ENCODE data around the gene FKBP11. TPM values are rescaled to one million over a fixed set of nuclear protein-coding genes. Genes with fewer than 3 reads are reported as not detected.

FKBP11 gene
- total RNA-seq, 1 experiment from 2014 or later = 22.0 TPM

GRCh38 chr12:48933664-48934311 lies 8.5 kb upstream of the FKBP11 start:
- Histone ChIP-seq H3K4me3 (ENCODE audit: low read length) (no peak overlapping the region), H4K20me1 (ENCODE audit: insufficient read depth, low read depth, low read length) (peaks cover 6% of the 10 kb centered on the region; the same call in 1 of the 2 replicates)

GRCh38 chr12:48932878-48933277 lies 7.6 kb upstream of the FKBP11 start:
- H3K36me3 ChIP-seq (ENCODE audit: insufficient read depth, low read length) = peaks cover 35% of the 10 kb centered on the region; the same call in 1 of the 2 replicates
- H3K4me2 ChIP-seq (ENCODE audit: low read depth, low read length, poor library complexity, severe bottlenecking) = no peak overlapping the region
- no peaks in the 10 kb centered on the region for H3K9me3 ChIP-seq (ENCODE audit: low read length)
- no peak overlapping the region for H3K27ac ChIP-seq (ENCODE audit: low read length)
- peaks cover 6% of the 10 kb centered on the region; the same call in 1 of the 2 replicates for H4K20me1 ChIP-seq (ENCODE audit: insufficient read depth, low read depth, low read length)
- no peak overlapping the region for H2AFZ ChIP-seq (ENCODE audit: low read length)
- DNase-seq = no peak
- 0 out of 2 replicates have a peak, but pooled peaks cover 3% of the 10 kb centered on the region for H3K79me2 ChIP-seq (ENCODE audit: low read length)
- H3K27me3 ChIP-seq (ENCODE audit: low read length) = no peaks in the 10 kb centered on the region
- no peaks in the 10 kb centered on the region for H3K4me1 ChIP-seq (ENCODE audit: low read length)
- no peak overlapping the region for H3K4me3 ChIP-seq (ENCODE audit: low read length)
- no peak overlapping the region for H3K9ac ChIP-seq (ENCODE audit: low read length)
- H3K9me2 ChIP-seq (replicated peaks; ENCODE audit: insufficient read depth, low read length) = no peaks in the 10 kb centered on the region

More at GRCh38 chr12:48933664-48934311, 8.5 kb upstream of the FKBP11 start:
- no peaks in the 10 kb centered on the region for H3K27me3 ChIP-seq (ENCODE audit: low read length)
- H3K9me2 ChIP-seq (replicated peaks; ENCODE audit: insufficient read depth, low read length) = no peaks in the 10 kb centered on the region
- H2AFZ ChIP-seq (ENCODE audit: low read length) = no peak overlapping the region
- no peak overlapping the region for H3K4me2 ChIP-seq (ENCODE audit: low read depth, low read length, poor library complexity, severe bottlenecking)
- DNase-seq = no peak
- 0 out of 2 replicates have a peak, but pooled peaks cover 3% of the 10 kb centered on the region for H3K79me2 ChIP-seq (ENCODE audit: low read length)
- no peak overlapping the region for H3K27ac ChIP-seq (ENCODE audit: low read length)
- H3K36me3 ChIP-seq (ENCODE audit: insufficient read depth, low read length) = peaks cover 35% of the 10 kb centered on the region; the same call in 1 of the 2 replicates
- H3K9ac ChIP-seq (ENCODE audit: low read length) = no peak overlapping the region
- no peaks in the 10 kb centered on the region for H3K4me1 ChIP-seq (ENCODE audit: low read length)
- H3K9me3 ChIP-seq (ENCODE audit: low read length) = no peaks in the 10 kb centered on the region

GRCh38 chr12:48930475-48930874 lies 5.2 kb upstream of the FKBP11 start:
- H4K20me1 ChIP-seq (ENCODE audit: insufficient read depth, low read depth, low read length) = no peaks in the 10 kb centered on the region
- H3K36me3 ChIP-seq (ENCODE audit: insufficient read depth, low read length) = peaks cover 29% of the 10 kb centered on the region; the same call in 1 of the 2 replicates
- H3K4me1 ChIP-seq (ENCODE audit: low read length) = peaks cover 6% of the 10 kb centered on the region
- no peak overlapping the region for H3K4me3 ChIP-seq (ENCODE audit: low read length)
- DNase-seq = no peak
- no peaks in the 10 kb centered on the region for H3K9me2 ChIP-seq (replicated peaks; ENCODE audit: insufficient read depth, low read length)
- no peak overlapping the region for H2AFZ ChIP-seq (ENCODE audit: low read length)
- H3K27me3 ChIP-seq (ENCODE audit: low read length) = no peaks in the 10 kb centered on the region
- 0 out of 2 replicates have a peak, but pooled peaks cover 3% of the 10 kb centered on the region for H3K79me2 ChIP-seq (ENCODE audit: low read length)
- no peak overlapping the region for H3K9ac ChIP-seq (ENCODE audit: low read length)
- no peaks in the 10 kb centered on the region for H3K9me3 ChIP-seq (ENCODE audit: low read length)
- no peak overlapping the region for H3K4me2 ChIP-seq (ENCODE audit: low read depth, low read length, poor library complexity, severe bottlenecking)
- no peak overlapping the region for H3K27ac ChIP-seq (ENCODE audit: low read length)

- Histone ChIP-seq H3K27me3 (ENCODE audit: low read length) (no peaks in the 10 kb centered on the region), H3K36me3 (ENCODE audit: insufficient read depth, low read length) (peaks cover 26% of the 10 kb centered on the region; the same call in 1 of the 2 replicates), H3K4me1 (ENCODE audit: low read length) (peaks cover 6% of the 10 kb centered on the region), H2AFZ (ENCODE audit: low read length) (no peak overlapping the region), H3K9me3 (ENCODE audit: low read length) (no peaks in the 10 kb centered on the region), H3K27ac (ENCODE audit: low read length) (no peak overlapping the region), H4K20me1 (ENCODE audit: insufficient read depth, low read depth, low read length) (no peaks in the 10 kb centered on the region), H3K79me2 (ENCODE audit: low read length) (0 out of 2 replicates have a peak, but pooled peaks cover 3% of the 10 kb centered on the region), H3K4me2 (ENCODE audit: low read depth, low read length, poor library complexity, severe bottlenecking) (no peak overlapping the region), H3K9me2 (replicated peaks; ENCODE audit: insufficient read depth, low read length) (no peaks in the 10 kb centered on the region), H3K9ac (ENCODE audit: low read length) (no peak overlapping the region), H3K4me3 (ENCODE audit: low read length) (no peak overlapping the region)
- no peak for DNase-seq
Measured at GRCh38 chr12:48929551-48929950, 4.3 kb upstream of the FKBP11 start.

GRCh38 chr12:48927261-48927660 lies 2.0 kb upstream of the FKBP11 start:
- DNase-seq = no peak
- Histone ChIP-seq H3K9me2 (replicated peaks; ENCODE audit: insufficient read depth, low read length) (no peaks in the 10 kb centered on the region), H3K27ac (ENCODE audit: low read length) (no peak overlapping the region), H3K9ac (ENCODE audit: low read length) (no peak overlapping the region), H3K9me3 (ENCODE audit: low read length) (no peaks in the 10 kb centered on the region), H2AFZ (ENCODE audit: low read length) (no peak overlapping the region), H3K27me3 (ENCODE audit: low read length) (no peaks in the 10 kb centered on the region), H3K79me2 (ENCODE audit: low read length) (peaks cover 4% of the 10 kb centered on the region; the same call in 1 of the 2 replicates), H3K36me3 (ENCODE audit: insufficient read depth, low read length) (peaks cover 29% of the 10 kb centered on the region), H4K20me1 (ENCODE audit: insufficient read depth, low read depth, low read length) (no peaks in the 10 kb centered on the region), H3K4me1 (ENCODE audit: low read length) (peaks cover 14% of the 10 kb centered on the region), H3K4me3 (ENCODE audit: low read length) (no peak overlapping the region), H3K4me2 (ENCODE audit: low read depth, low read length, poor library complexity, severe bottlenecking) (no peak overlapping the region)

GRCh38 chr12:48924617-48925303 lies 532 bp downstream of the FKBP11 start:
- peaks cover 23% of the 10 kb centered on the region for H3K36me3 ChIP-seq (ENCODE audit: insufficient read depth, low read length)
- DNase-seq = peak; percentile 90
- H4K20me1 ChIP-seq (ENCODE audit: insufficient read depth, low read depth, low read length) = no peaks in the 10 kb centered on the region
- H3K9me3 ChIP-seq (ENCODE audit: low read length) = no peaks in the 10 kb centered on the region
- peak overlapping the region; percentile 63; the same call in 1 of the 2 replicates for H2AFZ ChIP-seq (ENCODE audit: low read length)
- H3K27me3 ChIP-seq (ENCODE audit: low read length) = no peaks in the 10 kb centered on the region
- H3K4me1 ChIP-seq (ENCODE audit: low read length) = peaks cover 14% of the 10 kb centered on the region
- H3K27ac ChIP-seq (ENCODE audit: low read length) = peak overlapping the region; percentile 37; the same call in 1 of the 2 replicates
- H3K4me3 ChIP-seq (ENCODE audit: low read length) = peak overlapping the region; percentile 92
- peak overlapping the region; percentile 90 for H3K9ac ChIP-seq (ENCODE audit: low read length)
- peaks cover 4% of the 10 kb centered on the region; the same call in 1 of the 2 replicates for H3K79me2 ChIP-seq (ENCODE audit: low read length)
- no peaks in the 10 kb centered on the region for H3K9me2 ChIP-seq (replicated peaks; ENCODE audit: insufficient read depth, low read length)
- H3K4me2 ChIP-seq (ENCODE audit: low read depth, low read length, poor library complexity, severe bottlenecking) = peak overlapping the region; percentile 82

GRCh38 chr12:48923117-48923516 lies 2.2 kb downstream of the FKBP11 start:
- peaks cover 18% of the 10 kb centered on the region for H3K36me3 ChIP-seq (ENCODE audit: insufficient read depth, low read length)
- peaks cover 14% of the 10 kb centered on the region for H3K4me1 ChIP-seq (ENCODE audit: low read length)
- no peaks in the 10 kb centered on the region for H3K9me3 ChIP-seq (ENCODE audit: low read length)
- no peaks in the 10 kb centered on the region for H4K20me1 ChIP-seq (ENCODE audit: insufficient read depth, low read depth, low read length)
- H3K27me3 ChIP-seq (ENCODE audit: low read length) = no peaks in the 10 kb centered on the region
- peaks cover 4% of the 10 kb centered on the region; the same call in 1 of the 2 replicates for H3K79me2 ChIP-seq (ENCODE audit: low read length)
- no peaks in the 10 kb centered on the region for H3K9me2 ChIP-seq (replicated peaks; ENCODE audit: insufficient read depth, low read length)
- H3K4me3 ChIP-seq (ENCODE audit: low read length) = no peak overlapping the region
- no peak overlapping the region for H2AFZ ChIP-seq (ENCODE audit: low read length)
- H3K9ac ChIP-seq (ENCODE audit: low read length) = no peak overlapping the region
- H3K4me2 ChIP-seq (ENCODE audit: low read depth, low read length, poor library complexity, severe bottlenecking) = no peak overlapping the region
- H3K27ac ChIP-seq (ENCODE audit: low read length) = no peak overlapping the region
- DNase-seq = no peak

GRCh38 chr12:48917857-48918537 lies 7.3 kb downstream of the FKBP11 start:
- H3K36me3 ChIP-seq (ENCODE audit: insufficient read depth, low read length) = peaks cover 6% of the 10 kb centered on the region; the same call in 1 of the 2 replicates
- no peak overlapping the region for H3K27ac ChIP-seq (ENCODE audit: low read length)
- H3K9ac ChIP-seq (ENCODE audit: low read length) = no peak overlapping the region
- H3K27me3 ChIP-seq (ENCODE audit: low read length) = no peaks in the 10 kb centered on the region
- no peaks in the 10 kb centered on the region for H3K79me2 ChIP-seq (ENCODE audit: low read length)
- no peak overlapping the region for H3K4me3 ChIP-seq (ENCODE audit: low read length)
- DNase-seq = no peak
- no peaks in the 10 kb centered on the region for H4K20me1 ChIP-seq (ENCODE audit: insufficient read depth, low read depth, low read length)
- H3K4me1 ChIP-seq (ENCODE audit: low read length) = no peaks in the 10 kb centered on the region
- no peaks in the 10 kb centered on the region for H3K9me2 ChIP-seq (replicated peaks; ENCODE audit: insufficient read depth, low read length)
- no peaks in the 10 kb centered on the region for H3K9me3 ChIP-seq (ENCODE audit: low read length)
- no peak overlapping the region for H3K4me2 ChIP-seq (ENCODE audit: low read depth, low read length, poor library complexity, severe bottlenecking)
- H2AFZ ChIP-seq (ENCODE audit: low read length) = no peak overlapping the region
